ENCODE data around the gene NCOA3. TPM values are rescaled to one million over a fixed set of nuclear protein-coding genes. Genes with fewer than 3 reads are reported as not detected.

NCOA3 gene
- total RNA-seq, 1 donor from 2014 or later = 13.6 TPM

DNA sequence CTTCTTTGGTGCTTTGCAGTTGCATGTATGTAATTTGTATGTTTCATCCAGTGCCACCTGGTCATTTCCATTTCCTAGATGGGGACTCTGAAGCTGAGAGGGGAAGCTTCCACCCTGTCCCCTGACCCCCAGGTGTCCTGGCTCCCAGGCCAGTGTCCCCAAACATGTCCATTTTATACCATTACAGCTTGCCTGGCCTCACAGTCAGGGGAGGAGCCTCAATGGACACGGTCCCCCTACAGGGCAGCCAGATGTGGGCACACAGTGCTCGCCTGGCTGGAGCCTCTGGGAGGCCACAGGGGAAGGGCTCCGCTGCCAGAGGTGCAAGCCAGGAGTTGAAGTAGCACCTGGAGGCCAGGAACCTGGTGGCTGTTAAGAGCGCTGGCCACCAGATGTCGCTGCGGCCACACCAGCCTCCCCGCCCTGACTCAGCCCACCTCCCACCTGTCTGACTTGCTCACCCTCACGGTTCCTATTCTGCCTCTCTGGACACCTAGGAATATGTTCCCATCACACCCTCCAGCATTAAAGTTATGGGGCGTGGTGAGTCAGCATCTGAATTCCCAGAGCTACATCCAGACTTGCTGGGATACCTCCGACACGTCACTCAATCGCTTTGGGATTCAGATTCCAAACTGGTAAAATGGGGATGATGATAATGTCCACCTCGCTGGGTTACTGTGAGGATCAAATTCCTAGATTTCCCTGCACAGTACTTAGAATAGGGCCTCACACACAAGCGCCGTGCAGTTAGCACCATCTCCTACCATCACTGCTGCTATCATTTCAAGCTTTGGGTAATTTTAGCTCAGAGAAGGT is 176.2 kb downstream of the NCOA3 start:
- peak; percentile 5 for DNase-seq (ENCODE audit: low read depth)

DNA sequence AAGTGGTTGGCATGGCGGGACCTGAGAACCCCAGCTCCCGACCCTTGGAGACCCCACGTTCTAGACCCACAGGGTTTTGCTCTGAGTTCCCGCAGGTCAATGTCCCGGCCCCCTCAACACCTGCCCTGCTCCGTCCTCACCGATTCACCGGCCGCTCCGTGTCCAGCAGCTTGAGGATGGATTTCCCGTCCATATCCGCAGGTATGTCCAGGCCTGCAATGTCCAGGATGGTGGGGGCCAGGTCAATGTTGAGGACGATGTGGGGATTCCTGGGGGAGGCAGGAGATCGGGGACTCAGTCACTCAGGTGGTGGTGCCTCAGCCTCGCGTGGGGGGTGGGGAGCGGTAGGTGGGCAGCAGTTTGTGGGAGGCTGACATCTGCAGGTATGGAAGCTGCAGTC is 176.8 kb downstream of the NCOA3 start:
- DNase-seq (ENCODE audit: low read depth) = no peak

DNA sequence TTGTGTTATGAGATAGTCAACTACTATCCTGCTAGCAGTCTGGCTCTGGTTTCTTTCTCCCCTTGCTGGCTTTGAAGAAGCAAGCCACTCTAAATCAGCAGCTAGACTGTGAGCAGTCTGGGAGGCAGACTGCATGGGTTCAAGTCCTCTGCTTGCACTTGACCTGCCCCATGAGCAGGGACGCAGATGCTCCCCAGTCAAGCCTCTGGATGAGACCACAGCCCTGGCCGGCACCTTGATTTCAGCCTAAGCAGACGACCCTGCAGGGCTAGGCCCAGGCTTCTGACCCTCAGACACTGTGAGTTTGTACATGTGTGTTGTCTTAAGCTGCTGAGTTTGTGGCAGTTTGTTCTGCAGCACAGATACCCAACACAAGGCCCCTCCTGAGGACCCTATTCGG is 177.8 kb downstream of the NCOA3 start:
- DNase-seq (ENCODE audit: low read depth) = no peak

DNA sequence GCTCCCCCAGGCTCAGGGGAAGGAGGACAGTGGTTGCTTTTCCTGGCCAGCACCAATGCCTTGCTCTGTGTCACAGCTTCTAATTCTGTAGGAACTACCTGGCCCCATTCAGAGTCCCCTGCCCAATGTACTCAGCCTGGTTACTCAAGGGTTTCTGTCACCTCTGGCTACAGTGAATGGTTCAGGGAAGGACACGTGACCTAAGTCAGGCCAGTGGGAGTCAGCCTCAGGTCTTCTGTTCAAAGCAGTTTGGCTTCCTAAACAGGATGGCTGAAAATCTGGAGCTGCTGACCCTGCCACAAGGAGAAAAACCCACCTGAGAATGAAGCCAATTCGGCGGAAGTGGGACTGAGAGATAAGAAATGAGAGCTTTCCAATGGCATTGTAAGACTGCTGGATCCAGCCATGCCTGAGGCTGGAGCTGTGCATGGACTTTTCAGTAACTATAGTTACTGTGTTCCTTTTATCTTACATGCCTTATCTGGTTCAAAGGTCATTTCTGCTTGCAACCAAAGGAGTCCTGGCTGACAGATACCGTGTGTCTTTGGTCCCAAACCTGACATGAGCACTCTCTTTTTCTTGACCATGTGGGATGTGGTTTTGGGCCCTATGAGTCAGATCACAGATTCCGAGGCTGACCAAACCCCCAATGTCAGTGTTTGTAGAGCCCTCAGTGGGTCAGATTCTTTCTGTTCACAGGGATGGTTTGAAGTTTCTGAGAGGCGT is 179.3 kb downstream of the NCOA3 start:
- peak; percentile 69 for DNase-seq (ENCODE audit: low read depth)

DNA sequence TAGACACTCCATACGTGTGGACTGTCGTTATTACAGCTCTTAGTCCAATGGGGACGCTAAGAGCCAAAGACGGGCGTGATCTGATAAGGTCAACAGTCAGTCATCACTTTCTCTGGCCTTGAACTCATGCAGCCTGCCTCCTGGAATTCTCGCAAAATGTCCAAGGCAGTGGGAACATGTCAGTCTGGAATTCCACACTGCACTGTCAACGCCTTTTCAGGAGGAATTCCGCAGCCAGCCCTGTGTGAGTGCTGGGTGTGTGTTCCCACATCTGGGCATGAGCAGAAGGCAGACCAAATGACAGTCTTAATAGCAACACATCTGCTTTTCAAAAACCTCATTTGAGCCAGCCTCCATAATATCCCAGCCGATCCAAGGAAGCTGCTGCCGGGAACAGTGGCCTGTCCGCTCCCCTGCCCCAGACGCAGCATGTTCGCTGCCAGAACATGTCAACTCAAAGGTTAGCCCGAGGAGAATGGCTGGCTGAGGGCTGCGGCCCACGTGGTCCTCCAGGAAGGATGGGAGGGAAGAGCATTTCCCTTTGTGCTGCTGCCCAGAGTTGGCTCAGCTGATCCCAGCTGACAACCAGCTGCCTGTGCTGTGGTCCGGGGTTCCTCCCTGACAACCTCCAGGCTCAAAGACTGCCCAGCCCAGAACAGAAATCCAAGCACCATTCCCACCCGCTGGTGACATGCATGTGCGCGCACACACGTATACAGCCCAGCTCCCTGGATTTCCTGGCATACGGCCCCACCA is 180.5 kb downstream of the NCOA3 start:
- DNase-seq (ENCODE audit: low read depth) = peak; percentile 71

DNA sequence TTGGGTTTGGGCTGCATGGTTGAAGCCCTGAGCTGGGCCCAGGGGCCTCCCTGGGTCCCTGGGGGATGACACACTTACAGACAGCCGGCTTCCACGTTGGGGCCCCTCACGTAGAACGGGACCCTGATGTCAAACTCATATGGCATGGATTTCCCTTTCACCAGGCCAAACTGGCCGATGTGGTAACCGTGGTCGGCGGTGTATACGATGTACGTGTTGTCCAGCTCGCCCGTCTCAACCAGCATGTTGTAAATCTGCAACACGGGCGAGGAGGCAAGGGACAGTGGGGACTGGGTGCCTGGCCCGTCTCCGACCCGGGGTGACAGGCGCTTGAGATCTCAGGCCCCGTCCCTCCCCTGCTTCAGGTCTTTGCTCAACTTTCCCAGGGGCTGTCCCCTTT is 181.2 kb downstream of the NCOA3 start:
- no peak for DNase-seq (ENCODE audit: low read depth)

DNA sequence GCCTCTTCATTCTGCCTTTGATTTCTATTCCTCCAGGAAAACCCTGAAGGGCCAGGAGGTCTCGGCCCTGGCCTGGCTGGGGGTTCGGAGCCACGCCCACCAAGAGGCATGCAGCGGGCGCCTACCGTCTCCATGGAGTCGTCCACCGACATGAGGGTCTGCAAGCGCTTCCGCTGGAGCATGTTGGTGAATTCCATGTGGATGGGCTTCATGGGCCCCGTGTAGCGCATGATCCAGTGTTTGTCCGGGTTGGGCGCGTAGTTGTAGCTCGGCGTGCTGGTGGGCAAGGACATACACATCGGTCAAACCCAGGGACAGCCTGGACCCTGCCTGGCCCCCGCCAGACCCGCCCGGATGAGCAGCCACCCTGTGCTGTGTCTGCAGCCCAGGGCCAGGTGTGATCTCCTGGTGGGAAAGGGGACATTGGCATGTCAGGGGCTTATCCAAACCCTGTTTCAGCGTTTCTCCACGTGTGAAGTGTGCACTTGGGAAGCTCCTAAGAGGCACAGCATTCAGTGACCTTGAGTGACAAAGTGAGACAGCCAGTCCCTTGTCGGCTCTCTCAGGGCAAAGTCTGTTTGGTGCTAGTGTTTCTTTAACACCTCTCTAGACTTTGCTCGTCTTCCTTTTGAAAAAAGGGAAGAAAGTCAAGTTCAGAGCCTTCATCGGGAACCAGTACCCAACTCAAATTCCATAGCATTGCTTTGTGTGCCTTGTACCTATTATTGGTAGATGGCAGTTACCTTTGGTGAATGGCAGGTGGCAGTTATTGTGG is 182.8 kb downstream of the NCOA3 start:
- no peak for DNase-seq (ENCODE audit: low read depth)

DNA sequence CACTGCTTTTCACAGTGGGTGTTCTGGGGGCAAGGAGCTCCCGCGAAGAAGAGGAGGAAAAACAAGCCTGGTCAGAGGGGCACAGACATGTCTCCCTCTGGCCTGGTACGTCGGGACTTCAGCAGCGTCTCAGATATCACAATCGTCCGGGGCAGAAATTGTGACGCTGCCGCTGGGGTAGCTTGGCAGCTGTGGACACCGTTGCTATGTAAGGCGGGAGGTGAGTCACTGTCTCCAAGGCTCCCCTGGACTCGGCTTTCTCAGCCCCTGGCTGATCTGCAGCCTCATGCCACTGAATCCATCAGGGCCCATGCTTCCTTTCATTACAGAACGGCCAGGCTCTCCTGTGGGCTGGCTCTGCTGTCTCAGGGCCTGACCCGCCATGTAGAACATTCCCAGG is 184.9 kb downstream of the NCOA3 start:
- peak; percentile 93 for DNase-seq (ENCODE audit: low read depth)

DNA sequence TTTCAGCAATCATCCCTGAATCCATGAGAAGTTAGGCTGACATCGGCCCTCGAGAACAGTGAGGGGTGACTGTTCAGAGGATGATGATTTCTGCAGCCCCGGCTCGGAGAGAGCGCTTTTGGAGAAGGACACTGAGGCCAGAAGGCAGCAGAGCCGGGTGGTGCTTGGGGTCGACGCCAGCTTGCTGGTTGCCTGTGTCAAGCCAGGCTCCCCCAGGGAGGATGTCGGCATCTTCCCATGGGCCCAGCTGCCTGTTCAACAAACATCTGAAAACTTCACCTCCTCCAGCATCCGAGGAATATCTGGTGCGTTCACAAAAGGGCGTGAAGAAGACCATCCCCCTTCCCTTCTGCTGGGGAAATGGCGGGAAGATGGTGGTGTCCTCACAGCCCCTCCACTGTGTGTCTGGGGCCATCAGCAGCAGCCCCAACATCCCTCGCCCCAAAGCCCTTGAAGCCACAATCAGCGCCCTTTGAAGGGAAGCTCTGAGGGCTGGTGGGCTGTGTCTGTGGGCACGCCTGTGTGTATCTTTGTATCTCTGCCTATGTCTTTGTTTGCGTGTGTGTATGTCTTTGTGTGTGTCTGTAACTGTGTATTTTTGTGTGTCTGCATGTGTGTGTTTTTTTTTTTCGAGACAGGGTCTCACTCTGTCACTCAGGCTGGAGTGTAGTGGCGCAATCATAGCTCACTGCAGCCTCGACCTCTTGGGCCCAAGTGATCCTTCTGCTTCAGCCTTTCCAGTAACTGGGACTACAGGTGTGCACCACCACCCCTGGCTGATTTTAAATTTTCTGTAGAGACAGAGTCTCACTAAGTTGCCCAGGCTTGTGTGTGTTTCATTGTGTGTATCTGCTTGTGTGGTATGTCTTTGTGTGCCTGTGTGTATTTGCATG is 185.7 kb downstream of the NCOA3 start:
- DNase-seq (ENCODE audit: low read depth) = no peak

DNA sequence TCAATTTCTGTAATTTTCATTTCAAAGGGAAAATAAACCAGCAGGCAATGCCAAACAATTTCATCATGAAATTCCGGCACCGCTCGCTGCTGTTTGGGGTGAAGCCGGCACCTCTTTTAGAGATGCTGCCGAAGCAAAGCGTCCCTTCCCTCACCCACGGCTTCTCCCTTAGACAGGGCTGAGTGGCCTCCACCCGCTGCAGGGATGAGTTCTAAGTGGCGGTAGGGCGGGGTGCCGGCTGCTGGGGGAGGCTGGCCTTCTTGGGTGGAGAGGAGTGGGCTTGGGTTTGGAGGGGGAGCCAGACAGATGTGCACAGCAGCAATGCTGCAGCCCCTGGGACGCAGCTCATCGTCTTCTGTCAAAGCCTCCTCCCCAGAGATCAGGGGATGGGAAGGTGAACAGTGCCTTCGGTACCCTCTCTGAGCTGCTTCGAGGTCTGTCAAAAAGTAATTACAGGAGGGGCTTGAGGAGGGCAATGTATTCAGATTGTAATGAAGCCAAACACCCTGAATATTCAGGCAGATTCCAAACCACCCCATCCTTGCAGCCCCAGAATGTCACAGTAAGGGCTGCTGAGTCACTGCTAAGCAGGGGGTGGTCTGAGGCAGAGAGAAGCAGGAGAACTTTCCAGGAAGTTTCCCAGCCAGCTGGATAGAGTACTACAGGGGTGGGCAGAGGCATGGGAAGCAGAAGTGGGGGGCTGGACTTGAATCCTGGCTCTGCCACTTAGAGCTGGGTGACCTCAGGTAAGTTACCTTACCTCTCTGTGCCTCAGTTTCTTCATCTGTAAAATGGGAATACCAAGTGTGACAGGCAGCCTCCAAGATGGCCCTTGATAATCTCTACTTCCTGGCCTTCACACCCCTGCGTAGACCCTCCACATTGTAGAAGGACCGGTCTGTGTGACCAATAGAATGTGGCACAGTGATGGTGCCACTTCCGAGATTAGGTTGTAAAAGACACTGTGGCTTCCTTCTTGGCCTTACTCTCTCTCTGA is 187.0 kb downstream of the NCOA3 start:
- DNase-seq (ENCODE audit: low read depth) = no peak

DNA sequence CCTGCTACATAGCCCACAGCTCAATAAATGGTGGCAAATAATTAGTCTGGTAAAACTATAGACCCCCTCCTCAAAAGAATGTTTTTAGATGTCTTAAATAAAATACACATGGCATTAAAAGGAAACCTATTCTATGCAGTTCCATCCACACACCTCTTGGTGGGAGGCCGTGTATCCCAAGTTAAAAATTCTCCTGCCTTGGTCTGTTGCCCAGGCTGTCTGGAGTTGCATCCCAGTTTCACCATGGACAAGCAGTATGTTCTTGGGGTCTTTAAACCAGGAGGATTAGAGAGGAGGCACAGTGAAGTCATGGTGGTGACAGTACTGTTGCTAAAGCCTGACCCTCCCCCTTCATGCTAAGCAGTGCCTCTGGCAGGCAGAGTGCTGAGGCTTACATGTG is 188.0 kb downstream of the NCOA3 start:
- no peak for DNase-seq (ENCODE audit: low read depth)

DNA sequence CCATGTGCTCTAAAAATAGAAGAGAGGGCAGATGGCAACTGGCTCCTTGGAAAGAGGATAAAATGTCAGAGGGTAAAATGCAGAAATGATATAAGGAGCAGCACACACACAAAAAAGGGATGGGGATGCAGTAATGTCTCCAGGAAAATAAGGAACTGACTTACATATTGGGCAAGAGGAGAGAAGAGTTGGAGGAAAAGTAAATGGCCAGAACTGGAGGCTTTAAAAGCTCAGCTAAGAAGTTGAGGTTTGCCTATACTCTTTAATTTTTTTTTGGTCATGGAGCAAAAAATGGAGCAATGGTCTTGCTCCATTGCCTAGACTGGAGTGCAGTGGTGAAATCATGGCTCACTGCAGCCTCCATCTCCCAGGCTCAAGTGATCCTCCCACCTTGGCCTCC is 189.9 kb downstream of the NCOA3 start:
- DNase-seq (ENCODE audit: low read depth) = peak; percentile 35

DNA sequence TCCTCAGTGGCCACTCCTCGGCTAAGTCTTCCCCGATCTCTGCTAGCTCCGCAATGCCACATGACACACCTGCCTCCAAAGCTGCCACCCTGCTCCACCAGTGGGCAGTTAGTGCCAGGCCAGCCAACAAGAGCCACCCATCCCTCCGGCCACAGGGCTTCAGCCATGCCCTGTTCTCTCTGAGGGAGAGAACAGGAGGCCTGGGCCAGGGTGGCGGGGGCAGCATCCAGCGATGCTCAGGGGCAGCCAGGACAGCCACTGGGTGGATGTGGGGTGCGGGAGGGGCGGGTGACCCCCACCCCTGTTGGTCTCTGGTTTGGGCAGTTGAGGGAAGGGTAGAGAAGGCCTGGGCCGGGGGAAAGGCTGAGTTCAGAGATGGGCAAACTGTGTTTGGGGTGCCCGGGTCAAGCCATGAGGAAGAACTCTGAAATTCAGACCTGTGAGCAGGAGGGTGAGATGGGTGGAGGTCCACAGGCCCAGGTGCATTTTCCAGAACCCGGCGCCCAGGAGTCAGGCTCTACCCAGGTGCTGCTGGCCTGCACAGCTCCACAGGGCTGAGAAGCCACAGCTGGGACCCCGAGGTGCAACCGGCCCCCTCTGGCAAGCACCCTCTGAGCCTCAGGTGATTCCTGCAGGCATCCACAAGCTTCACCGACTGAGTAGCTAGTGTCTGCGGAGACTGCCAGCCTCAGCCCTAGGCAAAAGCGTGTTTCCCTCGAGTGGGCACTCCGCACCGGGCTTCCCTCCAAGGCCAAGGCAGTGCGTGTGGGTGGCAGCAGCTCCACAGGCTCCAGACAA is 192.5 kb downstream of the NCOA3 start:
- DNase-seq (ENCODE audit: low read depth) = no peak

DNA sequence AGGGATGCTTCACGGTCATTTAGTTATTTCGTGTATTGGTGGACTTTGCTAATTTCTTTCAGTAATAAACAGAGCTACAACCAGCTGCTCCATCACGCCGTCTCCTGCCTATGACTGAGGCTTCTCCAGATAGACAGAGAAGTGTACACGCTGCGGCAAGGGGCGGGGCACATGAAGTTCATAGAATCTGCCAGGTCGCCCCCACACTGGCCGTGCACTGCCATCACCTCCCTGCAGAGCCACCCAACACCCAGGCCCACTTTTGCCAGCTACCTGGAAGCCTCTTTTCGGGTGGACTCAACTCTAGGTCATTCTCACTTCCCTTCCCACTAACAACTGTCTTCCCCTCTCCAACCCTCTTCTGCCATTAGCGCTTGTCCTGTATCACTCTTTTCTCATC is 195.2 kb downstream of the NCOA3 start:
- no peak for DNase-seq (ENCODE audit: low read depth)

DNA sequence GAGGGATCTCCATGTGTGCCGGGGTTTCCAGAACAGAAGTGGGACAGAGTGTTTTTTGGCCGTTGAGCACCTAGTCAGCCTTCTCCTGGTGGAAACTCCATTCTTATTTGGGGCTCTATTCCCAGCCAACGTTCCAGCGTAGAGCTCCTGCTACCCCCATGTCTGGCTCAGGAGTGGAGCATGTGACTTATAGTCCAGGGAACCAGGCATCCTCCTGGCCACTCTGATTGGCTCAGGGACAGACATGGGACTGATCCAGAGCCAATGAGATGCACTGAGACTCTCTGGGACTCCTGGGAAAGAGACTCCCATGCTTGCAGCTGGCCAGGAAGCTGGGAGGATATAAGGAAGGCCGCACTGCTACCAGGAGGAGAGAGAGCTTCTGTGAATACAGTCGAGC is 196.5 kb downstream of the NCOA3 start:
- no peak for DNase-seq (ENCODE audit: low read depth)

DNA sequence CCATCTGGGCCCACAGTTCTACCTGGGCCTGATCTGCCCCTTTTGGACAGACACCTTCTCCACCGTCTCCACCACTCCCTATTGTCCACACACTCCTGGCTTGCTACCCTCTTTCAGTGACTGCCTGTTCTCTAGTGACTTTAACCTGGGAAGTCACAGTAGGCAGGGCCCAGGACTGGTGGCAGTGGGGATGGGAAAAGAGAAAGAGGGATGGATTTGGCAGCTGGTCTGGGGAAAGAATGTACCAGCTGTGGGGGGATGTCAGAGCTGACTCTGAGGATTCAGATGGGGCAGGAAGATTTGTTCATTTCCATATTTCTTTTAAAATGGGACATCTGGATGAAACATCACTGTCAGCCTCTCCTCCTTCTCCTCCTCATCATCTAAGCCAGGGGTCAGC is 198.1 kb downstream of the NCOA3 start:
- no peak for DNase-seq (ENCODE audit: low read depth)

DNA sequence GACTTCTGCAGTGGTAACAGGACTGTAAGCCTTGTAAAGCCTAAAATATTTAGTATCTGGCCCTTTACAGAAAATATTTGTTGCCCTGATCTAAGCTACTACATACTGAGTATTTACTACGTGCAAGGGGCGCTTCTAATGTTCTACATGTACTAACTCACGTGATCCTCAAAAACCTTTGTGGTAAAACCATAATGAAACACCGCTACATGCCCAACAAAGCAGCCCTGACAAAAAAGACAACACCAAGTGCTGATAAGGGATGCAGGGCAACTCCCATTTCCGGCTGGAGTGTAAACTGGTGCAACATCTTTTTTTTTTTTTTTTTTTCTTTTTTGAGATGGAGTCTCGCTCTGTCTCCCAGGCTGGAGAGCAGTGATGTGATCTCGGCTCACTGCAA is 198.6 kb downstream of the NCOA3 start:
- no peak for DNase-seq (ENCODE audit: low read depth)

DNA sequence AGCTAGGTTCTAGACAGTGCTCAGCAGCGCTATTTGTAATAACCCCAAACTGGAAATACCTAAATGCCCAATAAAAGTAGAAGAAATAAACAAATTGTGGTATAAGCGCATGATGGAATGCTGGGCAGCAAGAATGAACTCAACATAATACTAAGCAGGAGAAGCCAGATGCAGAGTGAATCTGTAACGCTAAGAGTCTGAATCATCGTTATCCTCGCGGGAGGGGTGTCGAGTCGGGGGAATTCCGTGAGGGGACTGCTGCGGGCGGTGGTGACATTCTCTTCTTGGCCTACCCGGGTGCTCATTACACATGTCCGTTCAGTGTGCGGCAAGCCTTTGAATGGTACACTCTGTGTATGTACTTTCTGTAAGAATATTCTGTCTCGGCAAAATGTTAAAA is 199.9 kb downstream of the NCOA3 start:
- no peak for DNase-seq (ENCODE audit: low read depth)
